Tibial artery (tissue), 4 donors: Measurements from ENCODE around the gene AKR1B15.
"Not testable (repeated sequence)": the region's sequence is repeated elsewhere in the genome, so short reads cannot be mapped to it uniquely, and the experiment has no call there.

Experiments
- DNase-seq, 2 donors: peaks; one replicate each; pipeline ENCODE4 v3.0.0-alpha.2; 2019
- H3K27ac ChIP-seq, 2 donors: fragments of 200-600 bp; sonication (generic) in 1 of 2; 1 replicate in 1 of 2; 2 replicates in 1 of 2; pipeline ENCODE4 v1.5.1; 2018 to 2019; ENCODE audit warnings: mild to moderate bottlenecking in 1 of 2
- H3K27me3 ChIP-seq, 2 donors: fragments of 200-600 bp; sonication (generic) in 1 of 2; one replicate each; pipeline versions ENCODE4 v1.5.1 to v1.6.0; 2016 to 2019
- H3K36me3 ChIP-seq, 3 donors: fragments of 200-600 bp; sonication (generic) in 2 of 3; one replicate each; pipeline ENCODE4 v1.5.1; 2016 to 2019; ENCODE audit warnings: mild to moderate bottlenecking in 2 of 3
- H3K4me1 ChIP-seq, 4 donors: fragments of 200-600 bp; sonication (generic) in 2 of 4; 1 replicate in 3 of 4; 2 replicates in 1 of 4; pipeline ENCODE4 v1.5.1; 2016 to 2019
- H3K4me3 ChIP-seq, 2 donors: fragments of 200-600 bp; sonication (generic) in 1 of 2; 1 replicate in 1 of 2; 2 replicates in 1 of 2; pipeline ENCODE4 v1.5.1; 2018 to 2019; ENCODE audit warnings: mild to moderate bottlenecking in 2 of 2
- H3K9me3 ChIP-seq, 3 donors: fragments of 200-600 bp; sonication (generic) in 1 of 3; one replicate each; pipeline ENCODE4 v1.5.1; 2016 to 2019
- intact Hi-C: fragments of 100-400 bp; cut with DNase I; formaldehyde crosslinking; loops from one replicate; pipeline ENCODE4 v1.15.0; 2023; ENCODE audit warnings: low total_unique reads
- TF ChIP-seq, protein P1 (sequence below), 2 experiments: fragments of 200-600 bp in 1 of 2; fragments of 450-650 bp in 1 of 2; IDR thresholded peaks; one replicate each; pipeline ENCODE4 v1.5.1; 2017 to 2019; ENCODE audit warnings: antibody characterized with exemption in 2 of 2, mild to moderate bottlenecking in 1 of 2, moderate library complexity in 1 of 2

Gene AKR1B15

DNA sequence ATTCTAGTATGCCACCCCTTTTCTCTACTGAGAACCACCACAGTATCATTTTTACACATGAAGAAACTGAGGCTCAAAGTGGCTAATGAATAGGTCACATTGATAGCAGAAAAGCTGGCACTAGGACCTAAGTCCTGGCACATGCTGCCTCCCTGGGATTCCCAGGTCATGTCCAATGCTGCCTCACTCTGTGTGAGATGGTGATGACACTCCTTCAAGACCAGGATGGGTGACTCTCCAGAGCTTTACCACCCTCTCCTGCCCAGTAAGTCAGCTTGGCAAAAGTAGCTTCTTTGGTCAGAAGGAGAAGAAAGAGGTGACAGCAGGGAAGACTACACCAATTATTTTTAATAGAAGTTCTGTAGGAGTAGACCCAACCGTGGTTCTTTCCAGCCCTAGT lies 34.8 kb upstream of the AKR1B15 start:
- Histone ChIP-seq H3K36me3 (no peaks in the 10 kb centered on the region), H3K4me1 (peaks cover 0 to 22% (median 16%) of the 10 kb centered on the region in 4 donors), H3K9me3 (no peaks in the 10 kb centered on the region), H3K27ac (no peak overlapping the region), H3K4me3 (no peak overlapping the region), H3K27me3 (peaks cover 0 to 5% of the 10 kb centered on the region in 2 donors)
- TF ChIP-seq, protein P1, sequence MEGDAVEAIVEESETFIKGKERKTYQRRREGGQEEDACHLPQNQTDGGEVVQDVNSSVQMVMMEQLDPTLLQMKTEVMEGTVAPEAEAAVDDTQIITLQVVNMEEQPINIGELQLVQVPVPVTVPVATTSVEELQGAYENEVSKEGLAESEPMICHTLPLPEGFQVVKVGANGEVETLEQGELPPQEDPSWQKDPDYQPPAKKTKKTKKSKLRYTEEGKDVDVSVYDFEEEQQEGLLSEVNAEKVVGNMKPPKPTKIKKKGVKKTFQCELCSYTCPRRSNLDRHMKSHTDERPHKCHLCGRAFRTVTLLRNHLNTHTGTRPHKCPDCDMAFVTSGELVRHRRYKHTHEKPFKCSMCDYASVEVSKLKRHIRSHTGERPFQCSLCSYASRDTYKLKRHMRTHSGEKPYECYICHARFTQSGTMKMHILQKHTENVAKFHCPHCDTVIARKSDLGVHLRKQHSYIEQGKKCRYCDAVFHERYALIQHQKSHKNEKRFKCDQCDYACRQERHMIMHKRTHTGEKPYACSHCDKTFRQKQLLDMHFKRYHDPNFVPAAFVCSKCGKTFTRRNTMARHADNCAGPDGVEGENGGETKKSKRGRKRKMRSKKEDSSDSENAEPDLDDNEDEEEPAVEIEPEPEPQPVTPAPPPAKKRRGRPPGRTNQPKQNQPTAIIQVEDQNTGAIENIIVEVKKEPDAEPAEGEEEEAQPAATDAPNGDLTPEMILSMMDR (IDR thresholded peaks at IDR 0.05) = no peak
- no peak for DNase-seq
- intact Hi-C loops = loop anchor here (5.0 kb wide), 2 partner anchors 33 to 88 kb away; partner anchors contain the start of gene AKR1B15

DNA sequence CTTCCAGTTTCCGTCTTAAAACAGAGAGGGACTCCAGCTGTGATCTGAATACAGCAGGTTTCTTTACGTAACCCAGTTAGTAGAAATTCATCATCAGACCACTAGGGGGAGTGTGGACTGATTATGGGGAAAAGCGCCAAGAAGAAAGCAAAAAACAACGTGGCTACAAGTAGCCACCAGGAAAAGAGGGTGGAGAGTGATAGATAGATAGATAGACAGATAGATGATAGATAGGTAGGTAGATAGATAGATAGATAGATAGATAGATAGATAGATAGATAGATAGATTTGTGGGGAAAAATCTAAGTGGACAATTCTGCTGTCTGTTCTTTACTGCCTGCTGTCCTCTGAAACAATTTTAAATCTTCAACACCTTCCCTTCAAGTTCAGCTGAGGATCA lies 34.2 kb upstream of the AKR1B15 start:
- DNase-seq = no peak
- TF ChIP-seq, protein P1 (IDR thresholded peaks at IDR 0.05) = peak; percentile 82 to 85
- peaks cover 0 to 22% (median 16%) of the 10 kb centered on the region in 4 donors for H3K4me1 ChIP-seq
- intact Hi-C loops = loop anchor here (5.0 kb wide), 2 partner anchors 33 to 88 kb away; partner anchors contain the start of gene AKR1B15
- H3K27ac ChIP-seq = no peak overlapping the region
- H3K27me3 ChIP-seq = peaks cover 0 to 5% of the 10 kb centered on the region in 2 donors
- H3K9me3 ChIP-seq = no peaks in the 10 kb centered on the region
- no peaks in the 10 kb centered on the region for H3K36me3 ChIP-seq
- H3K4me3 ChIP-seq = no peak overlapping the region

DNA sequence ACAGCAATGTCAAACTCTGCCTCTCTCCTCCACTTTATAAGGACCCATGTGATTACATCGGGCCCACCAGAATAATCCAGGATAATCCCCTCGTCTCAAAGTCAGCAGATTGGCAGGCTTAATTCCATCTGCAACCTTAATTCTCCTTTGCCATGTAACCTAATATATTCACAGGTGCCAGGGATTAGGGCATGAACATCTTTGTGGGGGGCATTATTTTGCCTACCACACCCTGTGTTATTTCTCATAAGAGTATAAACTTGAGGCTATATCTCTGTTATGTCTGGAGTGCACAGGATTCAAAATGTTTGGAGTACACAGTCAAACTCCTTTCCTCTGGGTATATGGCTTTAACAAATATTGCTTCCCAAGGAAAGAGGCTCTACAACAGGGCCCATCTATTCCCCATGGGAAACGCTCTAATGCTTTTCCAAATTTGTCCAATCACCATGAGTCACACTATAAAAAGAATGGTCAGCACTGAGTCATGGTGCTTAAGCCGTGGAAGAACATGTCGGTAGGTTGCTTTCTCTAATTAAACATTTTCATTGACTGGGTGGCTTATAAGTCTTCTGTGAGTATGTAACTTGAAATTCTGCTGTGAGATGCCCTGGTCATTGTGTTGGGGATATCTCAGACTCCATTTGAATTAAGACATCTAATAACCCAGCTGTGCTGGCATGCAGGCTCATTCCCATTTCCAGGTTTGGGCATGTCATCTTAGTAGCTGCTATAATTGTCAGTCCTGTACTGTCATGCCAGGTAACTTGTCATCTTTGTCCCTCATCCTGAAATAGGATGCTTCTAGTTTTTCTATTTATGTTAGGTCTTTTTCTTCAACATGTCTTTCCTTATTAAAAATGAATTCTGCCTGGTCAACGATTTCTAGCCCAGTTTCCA lies 33.1 kb upstream of the AKR1B15 start:
- H3K4me1 ChIP-seq = peaks cover 0 to 22% (median 16%) of the 10 kb centered on the region in 4 donors
- no peak overlapping the region for H3K4me3 ChIP-seq
- DNase-seq = no peak
- peaks cover 0 to 5% of the 10 kb centered on the region in 2 donors for H3K27me3 ChIP-seq
- TF ChIP-seq, protein P1 (IDR thresholded peaks at IDR 0.05) = no peak
- intact Hi-C loops = no loop called here
- no peaks in the 10 kb centered on the region for H3K9me3 ChIP-seq
- no peaks in the 10 kb centered on the region for H3K36me3 ChIP-seq
- no peak overlapping the region for H3K27ac ChIP-seq

DNA sequence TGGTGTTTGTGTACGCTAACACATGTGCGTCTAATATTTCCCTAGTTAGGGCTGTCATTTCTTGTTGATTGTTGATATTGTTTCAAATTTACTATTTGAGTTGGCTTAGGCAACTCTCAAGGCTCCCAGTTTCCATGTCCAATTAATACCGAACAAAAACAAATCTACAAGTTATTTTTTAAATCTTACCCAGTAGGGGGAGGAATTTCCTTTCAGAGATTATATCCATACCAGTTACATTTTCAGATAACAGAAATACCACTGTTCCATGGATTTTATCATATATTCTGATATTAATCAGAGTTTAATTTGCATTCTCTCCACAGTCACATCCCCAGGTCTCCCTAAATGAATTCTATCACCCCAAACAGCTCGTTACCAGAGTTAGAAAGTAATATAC lies 28.8 kb upstream of the AKR1B15 start:
- no peak overlapping the region for H3K4me3 ChIP-seq
- intact Hi-C loops = no loop called here
- H3K9me3 ChIP-seq = no peaks in the 10 kb centered on the region

DNA sequence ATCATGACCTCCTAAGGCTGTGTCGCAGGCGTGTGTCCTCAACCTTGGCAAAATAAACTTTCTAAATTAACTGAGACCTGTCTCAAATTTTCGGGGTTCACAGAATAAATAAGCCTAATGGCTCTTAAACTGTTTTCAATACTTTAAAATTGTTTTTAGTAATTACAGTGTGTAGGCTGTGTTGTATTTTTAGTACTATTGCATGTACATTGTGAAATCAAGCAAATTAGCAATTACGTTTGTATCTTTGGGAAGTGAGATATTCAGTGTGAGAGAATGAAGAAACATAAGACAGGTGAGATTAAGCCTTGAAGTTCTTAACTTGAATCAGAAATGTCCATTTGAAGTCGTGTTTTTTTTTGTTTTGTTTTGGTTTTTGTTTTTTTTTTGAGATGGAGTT lies 26.3 kb upstream of the AKR1B15 start:
- H3K9me3 ChIP-seq = no peaks in the 10 kb centered on the region
- H3K4me1 ChIP-seq = peaks cover 0 to 5% (median 2%) of the 10 kb centered on the region in 4 donors
- no peak for DNase-seq
- no peak overlapping the region for H3K4me3 ChIP-seq
- no peaks in the 10 kb centered on the region for H3K27me3 ChIP-seq
- TF ChIP-seq, protein P1 (IDR thresholded peaks at IDR 0.05) = no peak
- no peaks in the 10 kb centered on the region for H3K36me3 ChIP-seq
- intact Hi-C loops = no loop called here
- no peak overlapping the region for H3K27ac ChIP-seq

More for the DNA sequence above, 28.8 kb upstream of the AKR1B15 start:
- Histone ChIP-seq H3K27ac (no peak overlapping the region), H3K36me3 (no peaks in the 10 kb centered on the region), H3K27me3 (no peaks in the 10 kb centered on the region), H3K4me1 (peaks cover 0 to 12% (median 6%) of the 10 kb centered on the region in 4 donors)
- TF ChIP-seq, protein P1 (IDR thresholded peaks at IDR 0.05) = no peak
- no peak for DNase-seq

DNA sequence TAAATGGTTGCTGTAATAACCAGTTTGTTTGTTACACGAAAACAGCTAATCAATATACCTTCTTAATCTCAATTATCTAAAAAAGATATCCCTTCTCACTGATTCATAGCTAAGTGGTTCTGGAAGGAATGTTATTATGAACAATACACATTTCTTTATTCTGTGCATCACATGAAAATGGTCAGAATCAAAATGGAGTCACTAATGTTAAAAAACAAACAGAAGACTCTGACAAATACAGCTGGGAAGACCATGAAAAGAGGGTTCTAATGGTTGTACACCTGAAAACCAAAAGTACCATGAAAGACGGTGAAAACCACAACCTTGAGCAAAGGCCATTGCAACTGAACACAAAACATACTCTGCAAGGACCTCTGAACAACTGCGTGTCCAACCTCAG lies 23.5 kb upstream of the AKR1B15 start:
- H3K27ac ChIP-seq, intact Hi-C loops, H3K9me3 ChIP-seq, H3K27me3 ChIP-seq, H3K4me3 ChIP-seq, H3K4me1 ChIP-seq, DNase-seq, H3K36me3 ChIP-seq: not testable (repeated sequence)

DNA sequence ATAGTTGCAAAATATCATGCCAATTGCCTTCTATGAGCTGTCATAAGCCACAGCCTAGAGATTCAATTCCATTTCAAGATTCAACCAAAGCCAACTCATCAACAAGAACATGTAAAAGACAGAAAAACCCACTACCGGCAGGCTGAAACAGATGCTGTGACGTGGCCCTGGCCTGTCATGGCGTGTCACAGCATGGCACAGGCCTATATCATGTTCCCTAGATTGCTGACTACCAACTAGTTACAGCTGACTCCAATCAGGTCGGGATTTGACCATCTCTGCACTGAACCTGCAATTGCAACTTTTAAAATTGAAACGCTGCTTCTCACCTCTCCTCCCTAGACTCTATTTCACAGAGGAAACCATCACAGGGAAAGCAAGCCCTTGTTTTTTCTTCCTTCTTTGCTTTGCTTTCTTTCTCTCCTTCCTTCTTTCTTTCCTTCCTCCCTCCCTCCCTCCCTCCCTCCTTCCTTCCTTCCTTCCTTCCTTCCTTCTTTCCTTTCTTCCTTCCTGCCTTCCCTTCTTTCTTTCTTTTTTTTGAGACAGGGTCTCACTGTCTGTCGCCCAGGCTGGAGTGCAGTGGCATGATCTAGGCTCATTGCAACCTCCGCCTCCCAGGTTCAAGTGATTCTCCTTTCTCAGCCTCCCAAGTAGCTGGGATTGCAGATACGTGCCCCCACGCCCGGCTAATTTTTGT lies 22.2 kb upstream of the AKR1B15 start:
- intact Hi-C loops = not testable (repeated sequence)

More for the DNA sequence above, 22.2 kb upstream of the AKR1B15 start:
- not testable (repeated sequence) for H3K4me1 ChIP-seq, H3K27me3 ChIP-seq, H3K9me3 ChIP-seq, H3K36me3 ChIP-seq, H3K4me3 ChIP-seq, H3K27ac ChIP-seq, DNase-seq
